Activated naive CD8-positive, alpha-beta T cell treated with anti-CD3 and anti-CD28 coated beads, Interleukin-2, amount 10 ng/mL, durations not matched to agents 7 days and 5 days (primary cell): ENCODE measurements around the gene NRXN3. TPM values are rescaled to one million over a fixed set of nuclear protein-coding genes. Genes with fewer than 3 reads are reported as not detected.

Experiments
- ATAC-seq: fragments of 150-1000 bp; cut with Tn5 transposase; one replicate; pipeline ENCODE4 v1.10.0; 2021; ENCODE audit warnings: low read depth, moderate library complexity
- POLR2A ChIA-PET: fragments of 350-600 bp; sonication (Branson Sonifier 250); formaldehyde crosslinking; loops from one replicate; lab custom pipeline; 2021; ENCODE audit warnings: antibody characterized with exemption; lab: Charles Lee
- DNase-seq: peaks from one replicate; pipeline ENCODE4 v3.0.0; 2021
- H3K27ac Mint-ChIP-seq: one replicate; pipeline ENCODE4 v1.8.0; 2022; ENCODE audit warnings: mild to moderate bottlenecking, mixed read lengths
- H3K27me3 Mint-ChIP-seq: one replicate; pipeline ENCODE4 v1.8.0; 2022; ENCODE audit warnings: mild to moderate bottlenecking, moderate library complexity, mixed read lengths
- H3K36me3 Mint-ChIP-seq: one replicate; pipeline ENCODE4 v1.8.0; 2021; ENCODE audit warnings: mild to moderate bottlenecking, mixed read lengths
- H3K4me1 Mint-ChIP-seq: one replicate; pipeline ENCODE4 v1.8.0; 2021; ENCODE audit warnings: mixed read lengths
- H3K4me3 Mint-ChIP-seq: one replicate; pipeline ENCODE4 v1.8.0; 2022; ENCODE audit warnings: mild to moderate bottlenecking, moderate library complexity, mixed read lengths
- H3K9me3 Mint-ChIP-seq: one replicate; pipeline ENCODE4 v1.8.0; 2021; ENCODE audit warnings: mixed read lengths
- total RNA-seq, 2 experiments: library from RNA; stranded (reverse); gene quantifications; one replicate each; pipeline ENCODE4 v1.2.3, GENCODE V29; 2021

NRXN3 gene
- total RNA-seq, 2 experiments from 2014 or later, result not detected

DNA sequence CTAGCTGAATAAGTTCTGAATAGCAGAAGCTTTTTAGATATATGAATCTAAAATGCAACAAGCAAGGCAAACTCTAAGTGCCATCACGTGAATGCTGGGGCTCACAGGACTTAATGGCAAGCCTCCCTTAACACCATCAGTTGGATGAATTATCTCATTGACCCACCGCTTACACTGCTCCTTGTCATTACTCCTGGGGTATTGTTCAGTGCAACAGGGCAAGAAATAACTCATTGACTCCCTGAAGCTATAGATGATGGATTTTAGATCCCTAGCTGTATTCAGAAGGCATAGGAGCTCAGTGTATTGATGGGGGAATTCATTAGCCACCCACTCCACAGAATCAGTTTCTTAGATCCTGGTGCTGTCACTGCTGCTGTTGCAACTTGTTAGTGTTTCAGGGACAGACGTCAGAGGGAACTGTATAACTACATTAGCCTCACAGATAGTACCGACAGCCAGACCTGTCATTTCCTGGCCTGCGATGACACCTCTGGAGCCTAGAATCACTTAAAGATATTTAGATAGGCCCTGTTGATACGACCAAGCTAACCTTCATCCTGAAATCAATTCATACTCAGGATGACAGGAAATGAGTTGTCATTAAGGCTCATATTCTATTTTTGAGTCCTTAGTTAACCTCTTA lies 1305.8 kb downstream of the NRXN3 start:
- Mint-ChIP-seq H3K27me3 (no peaks in the 10 kb centered on the region), H3K27ac (no peak overlapping the region), H3K9me3 (no peaks in the 10 kb centered on the region), H3K4me1 (no peaks in the 10 kb centered on the region), H3K36me3 (no peaks in the 10 kb centered on the region), H3K4me3 (no peak overlapping the region)
- DNase-seq (no peak), ATAC-seq (no peak)
- POLR2A ChIA-PET, result no interaction called here

DNA sequence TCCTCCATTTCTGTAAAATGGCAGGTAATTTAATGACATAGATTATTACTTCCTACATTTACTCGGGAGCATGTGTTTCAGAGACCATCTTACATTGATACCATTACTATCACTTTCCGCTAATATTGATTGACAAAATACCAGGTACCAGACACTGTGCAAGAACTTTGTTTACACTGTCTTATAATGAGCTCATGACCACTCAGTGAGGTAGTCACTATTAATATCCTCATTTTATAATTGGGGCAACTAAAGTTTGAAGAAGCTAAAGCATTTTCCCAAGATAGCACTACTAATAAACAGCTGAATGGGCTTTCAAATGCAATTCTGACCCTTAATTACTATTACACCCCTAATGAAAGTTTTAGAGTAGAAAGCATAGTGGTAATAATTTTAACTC lies 1306.4 kb downstream of the NRXN3 start:
- ATAC-seq, result no peak
- no peak for DNase-seq
- POLR2A ChIA-PET, result no interaction called here
- H3K36me3 Mint-ChIP-seq, result no peaks in the 10 kb centered on the region
- H3K27me3 Mint-ChIP-seq, result no peaks in the 10 kb centered on the region
- no peak overlapping the region for H3K27ac Mint-ChIP-seq
- no peaks in the 10 kb centered on the region for H3K9me3 Mint-ChIP-seq
- H3K4me1 Mint-ChIP-seq, result no peaks in the 10 kb centered on the region
- no peak overlapping the region for H3K4me3 Mint-ChIP-seq

DNA sequence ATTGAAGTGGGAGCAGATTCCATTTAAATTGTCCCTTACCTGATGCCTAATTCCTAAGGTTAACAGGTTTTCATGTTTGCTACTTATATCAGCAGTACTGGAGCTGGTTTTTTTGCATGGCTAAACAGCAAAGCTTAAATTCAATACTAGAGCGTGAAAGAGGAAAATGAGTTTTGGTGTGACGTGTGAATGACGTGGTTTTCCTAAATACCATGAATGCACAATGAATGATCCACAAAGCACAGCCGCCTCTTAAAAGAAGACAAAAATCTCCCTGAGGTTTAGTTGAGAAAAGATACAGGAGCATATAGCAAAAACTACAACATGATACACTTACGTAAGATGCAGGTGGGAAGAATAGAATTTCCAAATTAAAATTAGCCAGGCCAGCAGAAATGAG lies 1310.0 kb downstream of the NRXN3 start:
- H3K27ac Mint-ChIP-seq, result no peak overlapping the region
- no peak for ATAC-seq
- no peaks in the 10 kb centered on the region for H3K27me3 Mint-ChIP-seq
- no peak overlapping the region for H3K4me3 Mint-ChIP-seq
- POLR2A ChIA-PET, result no interaction called here
- H3K4me1 Mint-ChIP-seq, result no peaks in the 10 kb centered on the region
- DNase-seq, result no peak
- H3K9me3 Mint-ChIP-seq, result no peaks in the 10 kb centered on the region
- H3K36me3 Mint-ChIP-seq, result no peaks in the 10 kb centered on the region

DNA sequence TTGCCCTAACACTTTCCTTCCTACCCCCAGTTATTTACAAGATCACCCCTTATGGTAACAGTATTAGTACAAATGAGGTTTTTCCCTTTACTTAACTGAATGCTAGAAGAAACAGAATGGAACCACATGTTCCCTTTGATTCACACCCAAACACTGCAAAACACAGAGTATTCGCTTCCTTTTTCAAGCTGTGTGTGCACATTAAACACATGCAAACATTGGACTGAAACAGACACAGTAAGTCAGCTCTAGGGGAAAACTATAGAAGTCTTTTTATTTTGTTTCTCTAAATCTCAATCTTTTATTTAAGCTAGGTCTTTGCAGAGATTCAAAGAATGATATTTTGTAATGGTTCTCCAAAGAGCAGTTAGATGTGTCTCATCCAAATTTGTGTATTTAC lies 1312.7 kb downstream of the NRXN3 start:
- H3K27ac Mint-ChIP-seq, result no peak overlapping the region
- no peaks in the 10 kb centered on the region for H3K9me3 Mint-ChIP-seq
- H3K4me3 Mint-ChIP-seq, result no peak overlapping the region
- H3K4me1 Mint-ChIP-seq, result no peaks in the 10 kb centered on the region
- POLR2A ChIA-PET, result no interaction called here
- DNase-seq (no peak), ATAC-seq (no peak)
- H3K27me3 Mint-ChIP-seq, result no peaks in the 10 kb centered on the region
- no peaks in the 10 kb centered on the region for H3K36me3 Mint-ChIP-seq

DNA sequence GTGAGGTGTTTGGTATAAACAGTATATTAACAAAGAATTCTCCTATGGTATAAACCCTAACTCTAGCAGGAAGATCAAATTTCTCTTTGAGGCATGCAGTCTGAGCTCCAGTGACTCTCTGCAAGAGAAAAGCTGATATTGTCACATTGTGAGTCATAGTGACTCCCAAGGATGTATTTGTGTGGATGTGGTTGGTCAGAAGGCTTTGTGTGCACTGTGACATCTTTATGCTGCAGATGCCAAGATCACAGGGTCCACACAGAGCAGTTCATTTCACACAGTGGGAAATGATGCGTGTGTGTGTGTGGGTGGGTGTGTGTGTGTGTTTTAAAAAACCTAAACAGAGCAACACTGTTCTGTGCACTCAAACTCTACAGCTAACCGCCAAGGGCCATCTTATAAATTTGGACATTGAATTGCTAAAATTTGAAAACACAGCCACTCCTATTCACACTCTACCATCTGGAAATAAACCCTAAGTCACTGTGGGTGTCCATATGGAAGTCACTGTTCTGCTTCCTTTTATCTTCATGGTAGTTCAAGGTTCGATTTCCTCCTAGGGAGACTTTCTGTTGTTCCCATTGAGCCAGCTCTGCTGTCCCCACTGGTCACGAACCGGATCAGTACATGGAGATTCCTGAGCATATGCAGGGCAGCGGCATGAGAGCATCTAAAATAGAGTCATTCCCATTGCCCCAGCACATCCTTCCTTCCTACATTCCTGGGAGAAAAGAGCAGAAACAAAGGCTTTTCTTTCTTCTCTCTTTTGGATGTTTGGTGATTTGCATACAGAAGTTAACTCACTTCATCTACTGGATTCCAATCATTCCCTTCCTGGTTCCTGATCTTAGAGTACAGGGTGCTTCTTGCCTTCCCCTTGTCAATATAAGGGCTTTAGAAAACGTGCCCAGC lies 1313.6 kb downstream of the NRXN3 start:
- H3K4me1 Mint-ChIP-seq, result no peaks in the 10 kb centered on the region
- no peak for ATAC-seq
- H3K9me3 Mint-ChIP-seq, result no peaks in the 10 kb centered on the region
- POLR2A ChIA-PET, result no interaction called here
- H3K36me3 Mint-ChIP-seq, result no peaks in the 10 kb centered on the region
- H3K4me3 Mint-ChIP-seq, result no peak overlapping the region
- DNase-seq, result no peak
- no peaks in the 10 kb centered on the region for H3K27me3 Mint-ChIP-seq
- H3K27ac Mint-ChIP-seq, result no peak overlapping the region

DNA sequence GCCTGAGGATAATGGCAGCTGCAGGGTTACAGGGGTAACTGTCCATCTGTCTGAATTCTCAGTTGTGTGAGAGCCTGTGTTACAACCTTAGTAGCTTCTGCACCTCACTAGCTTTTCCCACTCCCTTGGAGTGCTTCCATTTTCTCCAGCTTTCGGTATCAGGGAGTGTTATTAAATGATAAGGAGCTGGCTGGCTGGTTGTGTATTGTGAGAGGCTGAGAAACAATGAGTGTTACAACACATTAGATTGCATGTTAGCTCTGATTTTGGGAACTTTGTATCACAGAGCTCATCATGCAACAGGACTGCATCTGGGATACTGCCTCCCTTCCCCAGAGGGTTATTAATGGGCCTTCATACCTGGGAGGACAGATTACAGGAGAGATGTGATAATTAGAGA lies 1317.5 kb downstream of the NRXN3 start:
- Mint-ChIP-seq H3K27ac (no peak overlapping the region), H3K9me3 (peaks cover 2% of the 10 kb centered on the region), H3K4me3 (no peak overlapping the region), H3K27me3 (no peaks in the 10 kb centered on the region), H3K36me3 (no peaks in the 10 kb centered on the region), H3K4me1 (no peaks in the 10 kb centered on the region)
- DNase-seq (no peak), ATAC-seq (no peak)
- POLR2A ChIA-PET, result no interaction called here

DNA sequence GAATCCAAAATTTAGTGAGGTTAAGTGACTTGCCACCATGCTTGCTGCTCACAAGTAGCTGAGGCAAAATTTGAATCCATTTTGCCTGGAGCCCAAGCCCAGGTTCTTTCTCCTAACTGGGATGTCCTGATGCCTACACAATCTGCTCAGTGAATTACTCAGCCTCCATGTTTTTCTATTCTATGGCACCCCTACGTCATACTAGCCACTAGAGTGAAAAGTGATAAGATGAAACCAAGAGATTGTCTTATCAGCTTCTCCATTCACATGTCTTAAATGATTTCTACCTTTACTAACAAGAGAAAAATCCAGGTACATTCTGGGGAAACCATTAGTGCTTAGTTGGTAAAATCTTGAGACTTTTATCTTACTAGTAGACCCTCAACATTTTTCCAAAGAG lies 1321.0 kb downstream of the NRXN3 start:
- no peak overlapping the region for H3K27ac Mint-ChIP-seq
- H3K27me3 Mint-ChIP-seq, result no peaks in the 10 kb centered on the region
- ATAC-seq (no peak), DNase-seq (no peak)
- no peaks in the 10 kb centered on the region for H3K36me3 Mint-ChIP-seq
- H3K9me3 Mint-ChIP-seq, result peaks cover 2% of the 10 kb centered on the region
- POLR2A ChIA-PET, result no interaction called here
- no peaks in the 10 kb centered on the region for H3K4me1 Mint-ChIP-seq
- no peak overlapping the region for H3K4me3 Mint-ChIP-seq

DNA sequence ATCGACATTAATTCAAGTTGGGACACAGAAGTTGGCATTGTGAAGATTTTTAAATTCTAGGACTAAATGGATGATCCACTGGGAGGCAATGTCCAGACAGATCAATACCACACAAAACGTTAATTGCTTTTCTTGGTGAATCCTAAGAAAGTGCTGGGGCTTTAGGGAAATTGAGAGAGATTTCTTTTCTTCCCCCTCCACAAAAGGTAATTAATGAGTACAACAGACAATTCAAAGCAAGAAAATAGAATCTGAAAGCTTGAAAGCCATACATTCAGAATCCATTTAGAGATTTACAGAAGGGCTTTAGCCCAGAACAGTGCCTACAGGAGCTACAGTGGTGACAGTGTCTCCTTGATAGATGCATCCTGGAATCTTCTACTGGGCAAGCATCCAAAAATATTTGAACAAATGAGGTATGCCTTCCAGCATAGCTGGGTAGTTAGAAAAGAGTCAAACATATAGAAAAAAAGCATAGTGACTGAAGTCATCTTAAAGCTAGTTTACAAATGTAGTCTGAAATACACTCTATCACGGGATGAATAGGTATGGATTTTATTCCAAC lies 1323.0 kb downstream of the NRXN3 start:
- DNase-seq, result no peak
- H3K4me1 Mint-ChIP-seq, result no peaks in the 10 kb centered on the region
- no peaks in the 10 kb centered on the region for H3K36me3 Mint-ChIP-seq
- H3K27me3 Mint-ChIP-seq, result no peaks in the 10 kb centered on the region
- no peak overlapping the region for H3K27ac Mint-ChIP-seq
- POLR2A ChIA-PET, result no interaction called here
- no peak for ATAC-seq
- H3K9me3 Mint-ChIP-seq, result peaks cover 2% of the 10 kb centered on the region
- no peak overlapping the region for H3K4me3 Mint-ChIP-seq

DNA sequence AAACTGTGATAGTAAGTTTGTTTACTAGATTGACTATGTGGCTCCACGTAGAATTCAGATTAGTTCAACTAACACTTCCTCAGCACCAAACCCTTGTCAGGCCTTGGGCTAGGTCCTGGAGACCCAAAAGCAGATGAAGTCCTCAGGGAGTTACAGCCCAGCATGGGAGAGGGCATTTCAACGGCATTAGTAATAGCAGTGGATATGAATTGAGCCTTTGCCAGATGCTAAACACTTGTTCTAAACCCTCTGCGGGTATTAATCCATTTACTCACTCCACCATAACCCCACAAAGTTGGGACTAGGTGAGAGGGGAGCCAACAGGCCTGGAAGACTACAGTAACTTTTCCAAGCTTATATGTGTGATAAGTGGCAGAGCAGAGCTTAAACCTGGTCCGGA lies 1326.5 kb downstream of the NRXN3 start:
- Mint-ChIP-seq H3K4me3 (no peak overlapping the region), H3K4me1 (no peaks in the 10 kb centered on the region), H3K27me3 (no peaks in the 10 kb centered on the region), H3K9me3 (peaks cover 1% of the 10 kb centered on the region), H3K36me3 (no peaks in the 10 kb centered on the region), H3K27ac (no peak overlapping the region)
- DNase-seq, result no peak
- POLR2A ChIA-PET, result no interaction called here
- ATAC-seq, result no peak

DNA sequence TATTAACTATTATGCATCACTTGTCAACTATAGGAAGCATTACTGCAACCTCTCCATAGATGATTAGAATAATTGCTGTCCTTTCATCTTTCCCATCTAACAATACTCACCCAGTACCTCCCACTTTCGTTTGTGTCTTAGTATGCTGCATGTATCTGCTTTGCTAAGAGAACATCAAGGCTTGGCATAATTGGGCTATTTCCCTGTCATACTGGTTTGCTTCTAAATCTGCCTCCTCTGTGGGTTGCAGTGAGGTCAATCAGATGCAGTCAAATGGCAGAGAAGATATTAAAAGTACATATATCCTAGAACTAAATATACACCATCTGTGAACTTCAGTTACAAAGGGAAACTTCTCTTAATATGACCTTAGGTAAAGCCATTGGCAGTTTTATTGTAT lies 1330.3 kb downstream of the NRXN3 start:
- Mint-ChIP-seq H3K9me3 (peaks cover 1% of the 10 kb centered on the region), H3K27me3 (no peaks in the 10 kb centered on the region), H3K4me3 (no peak overlapping the region), H3K27ac (no peak overlapping the region), H3K4me1 (no peaks in the 10 kb centered on the region), H3K36me3 (no peaks in the 10 kb centered on the region)
- DNase-seq (no peak), ATAC-seq (no peak)
- POLR2A ChIA-PET, result no interaction called here

DNA sequence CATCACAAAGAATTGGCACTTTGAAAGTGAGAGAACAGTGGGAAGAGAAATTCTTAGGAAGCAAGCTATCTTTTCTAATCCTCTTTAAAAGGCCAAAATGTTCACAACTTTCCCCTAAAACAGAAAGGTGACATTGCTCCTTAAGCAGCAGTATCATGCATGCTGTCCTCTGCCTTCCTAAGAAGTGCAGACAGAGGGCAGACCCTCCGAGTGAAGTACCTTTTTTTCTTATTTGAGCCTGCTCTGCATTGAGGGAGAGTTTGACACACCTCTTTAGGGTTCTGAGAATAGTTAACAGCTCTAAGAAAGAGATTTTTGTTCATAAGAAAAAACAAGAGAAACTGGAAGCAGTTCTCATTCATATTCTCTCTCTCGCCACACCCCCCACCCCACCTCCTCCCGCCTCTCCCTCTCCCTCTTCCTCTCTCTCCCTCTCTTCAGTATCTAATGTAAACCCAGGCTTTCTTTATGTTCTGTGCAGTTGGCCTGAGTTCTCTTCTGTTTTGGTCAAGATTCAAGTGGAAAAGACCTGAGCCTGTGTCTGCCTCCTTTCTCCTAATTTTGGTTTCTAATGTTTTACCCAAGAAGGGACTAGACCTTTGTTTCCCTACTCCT lies 1332.1 kb downstream of the NRXN3 start:
- DNase-seq (no peak), ATAC-seq (no peak)
- Mint-ChIP-seq H3K4me1 (no peaks in the 10 kb centered on the region), H3K27ac (no peak overlapping the region), H3K9me3 (peaks cover 1% of the 10 kb centered on the region), H3K4me3 (no peak overlapping the region), H3K36me3 (no peaks in the 10 kb centered on the region), H3K27me3 (no peaks in the 10 kb centered on the region)
- POLR2A ChIA-PET, result no interaction called here

DNA sequence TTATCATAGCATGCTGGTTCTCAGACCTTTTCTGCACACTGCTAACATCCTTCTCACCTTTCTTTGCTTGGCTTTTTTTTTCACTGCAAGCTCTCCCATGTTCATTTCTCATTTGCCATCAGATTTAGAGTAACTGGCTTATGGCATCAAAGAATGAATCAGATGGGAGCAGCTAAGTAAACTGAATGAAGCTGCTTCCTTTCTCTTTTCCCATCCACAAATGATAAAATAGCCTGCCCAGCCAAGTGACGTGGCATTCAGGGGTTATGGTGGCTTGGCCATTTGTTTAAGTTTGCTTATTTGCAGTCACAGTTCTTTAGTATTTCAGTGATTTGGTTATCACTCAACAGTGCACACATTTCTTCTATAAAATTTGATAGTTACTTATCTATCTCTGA lies 1332.6 kb downstream of the NRXN3 start:
- Mint-ChIP-seq H3K36me3 (no peaks in the 10 kb centered on the region), H3K4me1 (no peaks in the 10 kb centered on the region), H3K9me3 (peaks cover 1% of the 10 kb centered on the region), H3K4me3 (no peak overlapping the region), H3K27me3 (no peaks in the 10 kb centered on the region), H3K27ac (no peak overlapping the region)
- DNase-seq, result no peak
- POLR2A ChIA-PET, result no interaction called here
- no peak for ATAC-seq

DNA sequence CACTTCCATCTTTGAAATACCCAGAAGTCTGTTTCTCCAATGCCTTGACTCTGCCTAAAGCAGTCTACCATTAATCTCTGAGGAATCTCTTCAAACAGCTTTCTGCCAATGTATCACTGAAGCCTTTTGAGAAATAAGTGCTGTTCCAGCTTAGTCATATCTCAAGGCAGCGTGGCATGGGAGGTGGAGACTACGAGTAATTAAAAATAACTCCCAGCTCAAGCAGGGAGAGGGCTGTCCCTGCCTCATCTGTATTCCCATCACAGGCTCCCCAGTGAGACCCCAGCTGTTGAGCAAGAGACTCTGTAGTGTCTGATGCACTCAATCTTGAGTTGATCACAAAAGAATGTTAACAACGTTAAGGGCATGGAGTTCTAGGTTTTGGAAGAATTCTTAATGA lies 1340.5 kb downstream of the NRXN3 start:
- Mint-ChIP-seq H3K4me1 (no peaks in the 10 kb centered on the region), H3K27me3 (no peaks in the 10 kb centered on the region), H3K9me3 (no peaks in the 10 kb centered on the region), H3K36me3 (no peaks in the 10 kb centered on the region), H3K27ac (no peak overlapping the region), H3K4me3 (no peak overlapping the region)
- DNase-seq (no peak), ATAC-seq (no peak)
- POLR2A ChIA-PET, result no interaction called here
